ENCODE results near the gene CCDC138. TPM values are rescaled to one million over a fixed set of nuclear protein-coding genes. Genes with fewer than 3 reads are reported as not detected.

CCDC138 gene
- polyA plus RNA-seq, 3 donors: 16.3 to 17.3 (median 16.4) TPM

GRCh38 chr2:108824316-108825070 is 37.9 kb downstream of the CCDC138 start:
- DNase-seq (ENCODE audit: low read depth in 3 of 3, low spot score in 2 of 3): no peak

- DNase-seq (ENCODE audit: low read depth in 3 of 3, low spot score in 2 of 3): no peak
Observed at GRCh38 chr2:108825254-108825653, 38.7 kb downstream of the CCDC138 start.

- DNase-seq (ENCODE audit: low read depth in 3 of 3, low spot score in 2 of 3): no peak
Observed at GRCh38 chr2:108825736-108826135, 39.2 kb downstream of the CCDC138 start.

- no peak for DNase-seq (ENCODE audit: low read depth in 3 of 3, low spot score in 2 of 3)
Observed at GRCh38 chr2:108829578-108830310, 43.2 kb downstream of the CCDC138 start.

GRCh38 chr2:108833219-108833618 is 46.6 kb downstream of the CCDC138 start:
- no peak for DNase-seq (ENCODE audit: low read depth in 3 of 3, low spot score in 2 of 3)

- DNase-seq (ENCODE audit: low read depth in 3 of 3, low spot score in 2 of 3): no peak
Observed at GRCh38 chr2:108834620-108835019, 48.0 kb downstream of the CCDC138 start.

- DNase-seq (ENCODE audit: low read depth in 3 of 3, low spot score in 2 of 3): no peak
Observed at GRCh38 chr2:108835040-108835439, 48.5 kb downstream of the CCDC138 start.

GRCh38 chr2:108837198-108837597 is 50.6 kb downstream of the CCDC138 start:
- DNase-seq (ENCODE audit: low read depth in 3 of 3, low spot score in 2 of 3): no peak

GRCh38 chr2:108841506-108841905 is 54.9 kb downstream of the CCDC138 start:
- DNase-seq (ENCODE audit: low read depth in 3 of 3, low spot score in 2 of 3): no peak

GRCh38 chr2:108845923-108846322 is 59.4 kb downstream of the CCDC138 start:
- DNase-seq (ENCODE audit: low read depth in 3 of 3, low spot score in 2 of 3): no peak

- DNase-seq (ENCODE audit: low read depth in 3 of 3, low spot score in 2 of 3): no peak
Observed at GRCh38 chr2:108847000-108847399, 60.4 kb downstream of the CCDC138 start.

GRCh38 chr2:108852375-108852774 is 65.8 kb downstream of the CCDC138 start:
- DNase-seq (ENCODE audit: low read depth in 3 of 3, low spot score in 2 of 3): no peak

- DNase-seq (ENCODE audit: low read depth in 3 of 3, low spot score in 2 of 3): no peak
Observed at GRCh38 chr2:108853421-108853820, 66.8 kb downstream of the CCDC138 start.

- DNase-seq (ENCODE audit: low read depth in 3 of 3, low spot score in 2 of 3): no peak
Observed at GRCh38 chr2:108854484-108854883, 67.9 kb downstream of the CCDC138 start.

- DNase-seq (ENCODE audit: low read depth in 3 of 3, low spot score in 2 of 3): no peak
Observed at GRCh38 chr2:108855194-108855593, 68.6 kb downstream of the CCDC138 start.

GRCh38 chr2:108858894-108859293 is 72.3 kb downstream of the CCDC138 start:
- DNase-seq (ENCODE audit: low read depth in 3 of 3, low spot score in 2 of 3): no peak

- no peak for DNase-seq (ENCODE audit: low read depth in 3 of 3, low spot score in 2 of 3)
Observed at GRCh38 chr2:108866041-108866440, 79.5 kb downstream of the CCDC138 start.

GRCh38 chr2:108868911-108869310 is 82.3 kb downstream of the CCDC138 start:
- DNase-seq (ENCODE audit: low read depth in 3 of 3, low spot score in 2 of 3): no peak

- no peak for DNase-seq (ENCODE audit: low read depth in 3 of 3, low spot score in 2 of 3)
Observed at GRCh38 chr2:108869542-108869941, 83.0 kb downstream of the CCDC138 start.

- DNase-seq (ENCODE audit: low read depth in 3 of 3, low spot score in 2 of 3): no peak
Observed at GRCh38 chr2:108870069-108870644, 83.6 kb downstream of the CCDC138 start.

GRCh38 chr2:108877506-108877905 is 90.9 kb downstream of the CCDC138 start:
- no peak for DNase-seq (ENCODE audit: low read depth in 3 of 3, low spot score in 2 of 3)

- DNase-seq (ENCODE audit: low read depth in 3 of 3, low spot score in 2 of 3): no peak
Observed at GRCh38 chr2:108878276-108878675, 91.7 kb downstream of the CCDC138 start.

All from right renal cortex interstitium (tissue), 3 donors.